GM20431 (cell line): ENCODE measurements around the gene FBLN2.

ENCODE experiments used
- in situ Hi-C: fragments of 300-500 bp; cut with MseI, MboI; formaldehyde crosslinking; loops from one replicate; pipeline ENCODE4 v1.15.0; 2020; ENCODE audit warnings: low sequenced_read_pairs; ENCODE audit not compliant: unreplicated experiment

The FBLN2 gene

GRCh38 chr3:13634151-13634550 is 85.2 kb downstream of the FBLN2 start:
- in situ Hi-C loops = no loop called here

- in situ Hi-C loops = no loop called here
These were observed 85.7 kb downstream of the FBLN2 start for GRCh38 chr3:13634615-13635014.

GRCh38 chr3:13636186-13636585 is 87.3 kb downstream of the FBLN2 start:
- in situ Hi-C loops = no loop called here

- in situ Hi-C loops = no loop called here
These were observed 87.9 kb downstream of the FBLN2 start for GRCh38 chr3:13636874-13637273.

- in situ Hi-C loops = no loop called here
These were observed 88.5 kb downstream of the FBLN2 start for GRCh38 chr3:13637311-13637891.

- in situ Hi-C loops = no loop called here
These were observed 89.0 kb downstream of the FBLN2 start for GRCh38 chr3:13637953-13638352.

- in situ Hi-C loops = no loop called here
These were observed 90.0 kb downstream of the FBLN2 start for GRCh38 chr3:13638927-13639326.

GRCh38 chr3:13642597-13642996 is 93.7 kb downstream of the FBLN2 start:
- in situ Hi-C loops = no loop called here

GRCh38 chr3:13644341-13645117 is 95.6 kb downstream of the FBLN2 start:
- in situ Hi-C loops = loop anchor here (5.0 kb wide), 1 partner anchor 147 kb away; no protein-coding TSS in a partner anchor

- in situ Hi-C loops = loop anchor here (5.0 kb wide), 1 partner anchor 149 kb away; no protein-coding TSS in a partner anchor
These were observed 97.1 kb downstream of the FBLN2 start for GRCh38 chr3:13645801-13646637.

GRCh38 chr3:13647298-13648059 is 98.6 kb downstream of the FBLN2 start:
- in situ Hi-C loops = loop anchor here (5.0 kb wide), 1 partner anchor 150 kb away; no protein-coding TSS in a partner anchor

- in situ Hi-C loops = loop anchor here (5.0 kb wide), 1 partner anchor 151 kb away; no protein-coding TSS in a partner anchor
These were observed 99.4 kb downstream of the FBLN2 start for GRCh38 chr3:13648060-13649001.

- in situ Hi-C loops = loop anchor here (25.0 kb wide), 1 partner anchor 237 kb away; the partner anchor contains the start of gene WNT7A
These were observed 101.5 kb downstream of the FBLN2 start for GRCh38 chr3:13650210-13651056.

- in situ Hi-C loops = loop anchor here (25.0 kb wide), 1 partner anchor 236 kb away; the partner anchor contains the start of gene WNT7A
These were observed 102.1 kb downstream of the FBLN2 start for GRCh38 chr3:13651057-13651400.

- in situ Hi-C loops = loop anchor here (25.0 kb wide), 1 partner anchor 235 kb away; the partner anchor contains the start of gene WNT7A
These were observed 103.0 kb downstream of the FBLN2 start for GRCh38 chr3:13651775-13652428.

- in situ Hi-C loops = loop anchor here (25.0 kb wide), 1 partner anchor 235 kb away; the partner anchor contains the start of gene WNT7A
These were observed 103.8 kb downstream of the FBLN2 start for GRCh38 chr3:13652728-13653127.

GRCh38 chr3:13653631-13654279 is 104.8 kb downstream of the FBLN2 start:
- in situ Hi-C loops = loop anchor here (25.0 kb wide), 1 partner anchor 234 kb away; the partner anchor contains the start of gene WNT7A
